Measurements from ENCODE around the gene CCDC60.
"Not testable (repeated sequence)": the region's sequence is repeated elsewhere in the genome, so short reads cannot be mapped to it uniquely, and the experiment has no call there.

DNA sequence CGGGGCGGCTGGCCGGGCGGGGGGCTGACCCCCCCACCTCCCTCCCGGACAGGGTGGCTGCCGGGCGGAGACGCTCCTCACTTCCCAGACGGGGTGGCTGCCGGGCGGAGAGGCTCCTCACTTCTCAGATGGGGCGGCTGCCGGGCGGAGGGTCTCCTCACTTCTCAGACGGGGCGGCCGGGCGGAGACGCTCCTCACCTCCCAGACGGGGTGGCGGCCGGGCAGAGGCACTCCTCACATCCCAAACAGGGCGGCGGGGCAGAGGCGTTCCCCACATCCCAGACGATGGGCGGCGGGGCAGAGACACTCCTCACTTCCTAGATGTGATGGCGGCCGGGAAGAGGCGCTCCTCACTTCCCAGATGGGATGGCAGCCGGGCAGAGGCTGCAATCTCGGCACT lies 25.8 kb downstream of the CCDC60 start:
- not testable (repeated sequence) for TF ChIP-seq CTCF (IDR thresholded peaks at IDR 0.05 in 2 of 3, conservative IDR thresholded peaks at IDR 0.05 in 1 of 3; ENCODE audit: control insufficient read depth in 2 of 3, extremely low read depth in 1 of 3, insufficient read depth in 1 of 3, low read depth in 3 of 3, low read length in 3 of 3); HCFC1 (IDR thresholded peaks at IDR 0.05; ENCODE audit: low read length); RFX5 (IDR thresholded peaks at IDR 0.05; ENCODE audit: low read depth, low read length); BCLAF1 (IDR thresholded peaks at IDR 0.05); POLR2A (IDR thresholded peaks at IDR 0.05; ENCODE audit: low read depth, low read length); ZNF274 (IDR thresholded peaks at IDR 0.05; ENCODE audit: insufficient read depth, insufficient read length); SRF (IDR thresholded peaks at IDR 0.05; ENCODE audit: low read depth in 2 of 2, low read length in 2 of 2)

Measured in GM12878 (cell line).